Limb (tissue), 2 donors: ENCODE measurements around the gene APEX2.
"Not testable (repeated sequence)": the region's sequence is repeated elsewhere in the genome, so short reads cannot be mapped to it uniquely, and the experiment has no call there.

Experiments used
- DNase-seq, 2 donors: peaks; one replicate each; pipeline ENCODE4 v3.0.0-alpha.2; 2016; ENCODE audit errors: extremely low spot score in 2 of 2

The APEX2 gene

DNA sequence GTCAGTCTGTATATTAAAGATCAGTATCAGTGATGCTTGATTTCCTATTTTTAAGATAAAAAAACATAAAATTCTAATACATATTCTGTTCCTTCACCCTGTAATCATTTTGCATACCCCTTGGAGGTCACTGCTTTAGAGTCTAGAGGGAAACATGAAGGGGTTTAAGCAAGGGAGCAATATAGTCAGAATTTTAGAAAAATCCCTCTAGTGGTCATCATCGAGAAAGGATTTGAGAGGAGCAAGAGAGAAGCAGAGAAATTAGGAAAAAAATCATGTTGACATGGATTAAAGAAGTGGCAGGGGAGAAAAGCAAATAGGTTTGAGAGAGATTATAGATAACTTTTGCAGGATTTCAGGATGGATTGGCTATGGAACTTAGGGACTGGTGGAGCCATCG is 11.1 kb downstream of the APEX2 start:
- peak in 1 of 2 donors; percentile 34 for DNase-seq

DNA sequence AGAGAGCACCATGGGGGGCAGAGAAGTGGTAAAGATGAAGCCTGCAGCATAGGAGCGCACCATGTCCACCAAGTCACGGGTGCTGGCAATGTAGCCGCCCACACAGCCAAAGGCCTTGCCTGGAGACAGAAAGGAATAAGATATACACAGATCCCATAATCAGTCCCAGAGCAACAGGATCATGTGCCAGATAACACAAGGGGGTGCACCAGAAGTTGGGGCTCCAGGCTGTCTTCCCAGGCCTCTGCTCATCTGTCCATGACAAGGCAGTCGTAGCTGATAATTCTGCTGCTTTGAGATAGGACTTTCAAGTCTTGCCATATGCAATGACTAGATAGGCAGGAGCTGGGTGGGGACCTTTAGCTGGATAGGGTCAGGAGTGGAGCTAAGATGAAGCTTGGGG is 14.7 kb downstream of the APEX2 start:
- no peak for DNase-seq

DNA sequence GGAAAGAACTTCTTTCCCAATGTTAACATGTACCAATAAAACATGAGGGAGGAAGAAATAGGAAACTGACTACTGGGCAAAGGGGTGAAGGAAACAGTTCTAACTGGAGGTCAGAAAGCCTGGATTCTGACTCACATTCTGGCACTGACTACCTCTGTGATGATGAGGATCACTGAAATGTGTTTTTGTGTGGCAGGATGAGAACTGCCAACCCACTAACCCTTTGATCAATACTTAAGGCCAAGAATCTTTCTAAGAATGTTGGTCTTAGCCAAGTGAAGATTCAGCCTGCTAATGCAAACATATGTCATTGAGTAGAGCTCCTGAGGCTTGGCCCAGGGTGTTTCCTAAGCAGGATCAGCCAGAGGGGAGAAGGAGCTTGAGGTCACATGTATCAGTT is 26.0 kb downstream of the APEX2 start:
- DNase-seq: no peak

DNA sequence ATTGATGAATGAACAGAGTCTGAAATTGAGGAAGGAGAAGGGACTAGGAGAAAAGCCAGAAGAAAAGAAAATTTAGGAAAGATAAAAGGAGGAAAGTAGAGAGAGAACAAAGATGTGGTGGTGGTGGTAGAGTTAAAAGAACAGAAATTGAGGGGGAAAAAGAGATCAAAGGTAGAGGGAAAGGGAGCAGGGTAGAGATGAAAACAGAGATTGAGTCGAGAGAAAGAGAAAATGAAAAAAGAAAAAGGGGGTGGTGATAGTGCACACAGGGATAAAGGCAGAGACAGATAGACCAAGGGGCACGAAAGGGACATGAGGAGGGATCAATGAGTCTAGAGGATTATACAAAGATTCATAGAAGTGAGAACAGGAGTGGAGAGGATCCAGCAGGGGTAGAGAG is 26.7 kb downstream of the APEX2 start:
- no peak for DNase-seq

DNA sequence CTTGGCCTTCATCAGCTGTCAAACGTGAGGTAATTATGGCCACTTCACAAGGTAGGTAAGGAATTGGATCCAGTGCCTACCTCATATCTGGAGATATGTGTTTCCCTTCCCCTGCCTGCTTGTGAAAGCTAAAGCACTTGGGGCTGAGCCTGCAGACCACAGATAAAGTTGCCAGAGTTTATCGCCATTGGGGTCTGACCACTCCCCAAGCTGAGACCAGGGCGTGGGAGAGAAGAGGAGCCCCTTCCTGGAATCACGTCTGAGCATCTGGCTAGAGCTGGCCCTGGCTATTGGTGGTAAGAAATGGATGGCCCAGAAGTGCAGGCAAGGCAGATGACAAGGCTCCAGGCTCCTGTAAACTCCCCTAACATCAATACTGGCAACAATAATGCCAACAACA is 27.9 kb downstream of the APEX2 start:
- no peak for DNase-seq

DNA sequence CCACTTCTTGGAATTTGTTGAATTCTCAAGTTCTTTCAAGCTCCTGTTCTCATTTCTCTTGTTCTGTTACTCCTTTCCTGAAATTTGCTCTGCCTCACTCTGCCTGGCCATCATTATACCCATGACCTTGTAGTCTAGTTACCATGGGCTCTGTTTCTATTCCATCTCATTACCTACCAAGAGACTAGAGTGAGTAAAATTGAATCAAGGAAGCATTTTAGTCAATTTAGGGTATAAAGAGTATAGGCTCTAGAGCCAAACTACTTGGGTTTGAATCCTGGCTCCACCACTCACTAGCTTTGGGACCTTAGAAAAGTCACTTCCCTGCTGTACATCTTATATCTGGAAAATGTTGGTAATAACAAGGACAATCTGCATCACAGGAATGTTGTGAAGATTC is 28.4 kb downstream of the APEX2 start:
- DNase-seq: no peak

DNA sequence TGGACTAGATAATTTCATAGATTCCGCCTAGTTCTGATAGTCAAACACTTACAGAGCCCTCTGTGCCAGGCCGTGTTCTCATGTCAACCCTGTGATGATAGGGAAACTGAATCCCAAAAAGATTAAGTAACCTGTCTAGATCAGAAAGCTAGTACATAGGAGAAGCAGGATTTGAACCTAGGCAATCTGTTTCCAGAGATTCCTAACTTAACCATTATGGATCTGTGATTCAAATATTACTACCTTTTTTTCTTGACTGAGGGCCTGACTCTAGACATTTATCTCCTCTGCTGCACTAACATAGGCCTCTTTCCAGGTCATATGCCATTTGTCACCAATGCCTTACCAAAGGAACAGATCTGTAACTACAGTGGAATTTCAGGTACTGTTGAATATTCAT is 29.1 kb downstream of the APEX2 start:
- no peak for DNase-seq

DNA sequence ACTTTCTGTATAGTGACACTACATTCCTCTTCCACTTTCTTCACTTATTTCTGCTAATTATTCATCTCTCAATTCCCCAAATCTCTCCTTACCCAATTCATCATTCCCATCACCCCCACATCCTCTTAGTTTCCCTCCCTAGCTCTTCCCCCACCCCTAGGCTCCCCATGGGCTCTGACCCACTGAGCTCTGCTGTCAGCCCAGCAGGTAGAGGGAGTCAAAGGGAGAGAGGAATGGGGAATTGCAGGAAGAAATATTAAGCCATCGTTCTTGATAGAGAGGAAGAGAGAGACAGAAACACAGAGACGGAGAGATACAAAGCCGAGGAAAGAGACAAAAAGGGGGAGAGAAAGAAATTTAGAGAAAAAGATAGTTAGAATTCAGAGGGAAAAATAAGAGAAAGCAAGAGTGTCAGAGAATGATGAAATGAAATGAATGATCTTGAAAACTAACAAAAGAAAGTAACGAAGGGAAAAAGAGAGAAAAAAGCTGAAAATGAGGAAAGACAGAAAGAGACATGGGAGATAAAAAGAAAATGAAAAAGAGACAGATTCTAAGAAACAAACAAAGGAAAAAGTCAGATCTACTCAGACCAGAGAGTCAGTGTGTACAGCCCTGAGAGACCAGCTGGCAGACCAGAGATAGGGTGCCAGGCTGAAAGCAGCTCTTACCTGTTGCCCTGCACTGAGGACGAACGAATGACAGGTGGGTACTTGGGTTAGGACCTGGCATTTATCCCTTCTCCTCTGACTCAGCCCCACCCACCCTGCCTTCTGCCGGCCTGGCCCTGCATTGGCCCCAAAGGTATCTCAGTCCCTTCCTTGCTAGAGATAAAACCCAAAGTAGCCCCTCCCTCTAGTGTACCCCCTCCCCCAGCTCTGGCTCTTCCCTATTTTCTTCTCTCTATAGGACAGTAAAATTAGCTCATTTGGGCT is 30.4 kb downstream of the APEX2 start, which contains the start of gene ALAS2:
TSS of gene ALAS2 (minus strand) at position 707 of the 935 bp plus-strand sequence. CDS start 4,977 bp downstream, outside the sequence.
- DNase-seq: no peak

DNA sequence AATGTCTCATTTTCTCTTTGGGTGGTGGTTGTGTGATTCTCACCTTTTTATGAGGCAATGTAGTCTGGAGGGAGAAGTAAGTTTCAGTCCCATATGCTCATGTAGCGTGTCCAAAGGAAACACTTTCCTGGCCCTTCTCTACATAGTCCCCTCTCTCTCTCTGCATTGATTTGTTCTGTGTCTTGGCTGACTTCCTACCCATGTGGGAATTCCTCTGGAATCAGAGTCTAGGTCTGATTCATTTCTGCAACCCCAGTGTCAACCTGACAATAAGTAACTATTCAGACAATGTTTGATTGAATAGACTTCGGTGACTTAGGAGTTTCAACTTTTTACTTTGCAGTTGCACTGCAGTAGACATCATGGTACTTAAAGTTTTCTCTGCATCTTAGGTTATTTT is 33.3 kb downstream of the APEX2 start:
- DNase-seq: no peak

DNA sequence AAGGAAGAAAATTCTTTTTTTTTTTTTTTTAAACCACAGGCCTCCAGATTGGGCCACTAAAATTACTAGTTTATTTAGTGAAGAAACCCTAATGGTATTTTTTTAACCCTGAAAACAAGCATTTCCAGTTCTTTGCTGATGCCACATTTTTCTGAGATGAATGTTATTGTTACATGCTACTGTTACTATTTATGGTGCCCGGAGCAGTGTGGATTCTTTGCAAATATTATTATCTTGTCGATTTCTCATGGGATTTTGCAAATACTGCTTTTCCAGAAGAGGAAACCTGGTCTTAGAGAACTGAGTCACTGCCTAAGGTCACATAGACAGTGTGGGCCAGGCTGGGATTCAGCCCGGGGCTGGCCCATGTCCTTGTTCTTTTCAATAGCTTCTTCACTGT is 39.3 kb downstream of the APEX2 start:
- no peak for DNase-seq

DNA sequence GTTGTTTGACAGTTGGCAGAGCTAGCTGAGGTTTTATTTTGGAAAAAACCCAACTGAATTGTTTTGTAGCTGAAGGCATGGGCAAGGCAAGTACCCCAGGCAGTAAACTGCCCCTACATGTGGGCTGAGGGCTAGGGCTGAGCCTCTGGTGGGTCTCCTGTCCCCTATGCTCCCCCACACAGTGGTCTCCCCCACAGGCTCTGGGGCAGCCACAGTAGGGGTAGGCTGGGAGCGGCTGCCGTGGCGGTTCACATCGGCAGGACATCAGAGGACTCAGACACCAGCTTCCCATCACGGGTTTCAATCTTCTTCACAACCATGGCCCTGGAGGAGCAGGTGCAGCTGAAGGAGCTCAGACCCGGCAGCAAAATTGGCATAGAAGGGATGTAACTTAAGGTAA is 41.4 kb downstream of the APEX2 start:
- no peak for DNase-seq

DNA sequence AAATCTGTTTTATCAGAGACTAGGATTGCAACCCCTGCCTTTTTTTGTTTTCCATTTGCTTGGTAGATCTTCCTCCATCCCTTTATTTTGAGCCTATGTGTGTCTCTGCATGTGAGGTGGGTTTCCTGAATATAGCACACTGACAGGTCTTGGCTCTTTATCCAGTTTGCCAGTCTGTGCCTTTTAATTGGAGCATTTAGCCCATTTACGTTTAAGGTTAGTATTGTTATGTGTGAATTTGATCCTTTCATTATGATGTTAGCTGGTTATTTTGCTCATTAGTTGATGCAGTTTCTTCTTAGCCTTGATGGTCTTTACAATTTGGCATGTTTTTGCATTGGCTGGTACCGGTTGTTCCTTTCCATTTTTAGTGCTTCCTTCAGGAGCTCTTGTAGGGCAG is 50.4 kb downstream of the APEX2 start:
- not testable (repeated sequence) for DNase-seq

DNA sequence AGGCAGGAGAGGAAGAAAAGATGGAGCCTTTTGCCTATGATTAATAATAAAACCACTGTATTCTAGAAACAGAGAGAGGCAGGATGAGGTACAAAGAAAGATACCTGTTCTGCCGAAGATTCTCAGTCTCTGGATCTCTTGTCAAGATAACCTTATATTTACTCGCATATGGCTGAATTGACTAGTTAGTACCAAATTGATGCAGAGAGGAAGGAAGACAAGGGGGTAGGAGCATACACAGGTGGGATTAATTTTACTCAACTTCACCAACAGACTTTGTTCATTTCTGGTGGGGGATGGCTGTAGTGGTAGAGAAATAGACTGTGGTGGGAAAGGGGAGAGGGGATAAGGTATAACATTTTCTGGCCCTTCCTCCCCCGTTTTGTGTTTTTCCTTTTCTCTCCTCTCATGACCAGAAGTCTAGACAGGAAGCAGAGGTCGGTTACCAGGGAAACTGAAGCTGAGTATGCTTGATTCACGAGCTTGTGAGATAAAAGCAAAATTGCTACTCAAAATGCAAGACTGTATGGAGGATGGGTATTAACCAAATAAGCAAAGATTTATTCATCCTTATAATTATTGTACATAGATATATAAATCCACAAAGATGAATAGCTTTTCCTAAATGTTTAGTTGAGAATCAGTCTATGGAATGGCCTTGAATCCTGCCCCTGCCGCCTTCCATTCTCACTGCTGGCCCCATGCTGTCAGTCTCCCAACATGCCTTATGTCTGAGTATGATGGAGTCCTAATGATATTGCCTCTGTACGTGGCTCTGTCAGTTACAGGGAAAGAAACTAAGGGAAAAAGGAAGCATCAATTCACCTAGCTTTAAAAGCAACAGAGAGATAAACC is 56.9 kb downstream of the APEX2 start:
- peak; percentile 1 to 29 for DNase-seq

DNA sequence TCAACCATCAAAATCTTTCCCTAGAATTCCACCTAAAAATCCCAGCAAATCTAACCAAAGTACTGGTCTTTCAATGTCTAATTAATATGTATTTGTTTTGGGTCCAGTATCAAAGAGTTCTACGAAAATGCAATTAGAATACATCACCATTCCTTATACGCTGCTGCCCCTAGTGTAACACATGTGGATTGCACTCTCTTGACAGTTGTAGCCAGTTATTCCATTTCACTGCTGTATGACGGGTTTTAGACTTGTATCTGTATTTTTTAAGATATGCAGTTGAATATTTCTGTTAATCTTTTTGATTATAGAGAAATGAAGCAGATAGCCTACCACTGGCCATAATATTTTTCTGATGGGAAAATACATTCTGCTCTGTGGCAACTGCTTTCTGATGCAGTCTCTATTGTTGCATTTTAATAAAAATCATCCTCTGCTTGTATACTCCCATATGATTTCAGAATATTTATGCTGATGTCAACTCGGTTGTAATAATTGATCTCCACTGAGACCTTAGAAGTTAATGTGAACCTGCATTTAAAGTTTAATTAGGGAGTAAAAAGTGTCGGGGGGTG is 57.6 kb downstream of the APEX2 start:
- peak; percentile 31 to 37 for DNase-seq
